Kidney epithelial cell (primary cell): Measurements from ENCODE around the gene UNC50. TPM values are rescaled to one million over a fixed set of nuclear protein-coding genes. Genes with fewer than 3 reads are reported as not detected.

Experiments used
- DNase-seq: peaks from one replicate; pipeline ENCODE4 v3.0.0-alpha.2; 2010; ENCODE audit warnings: low read depth
- H3K27me3 ChIP-seq: 2 replicates; pipeline ENCODE4 v1.6.0; 2011; ENCODE audit warnings: low read length; ENCODE audit not compliant: control insufficient read depth, insufficient read depth
- H3K36me3 ChIP-seq: 2 replicates; pipeline ENCODE4 v1.5.1; 2011; ENCODE audit warnings: low read length; ENCODE audit not compliant: control insufficient read depth, insufficient read depth
- H3K4me3 ChIP-seq: 2 replicates; pipeline ENCODE4 v1.5.1; 2011; ENCODE audit warnings: low read depth, mild to moderate bottlenecking, control low read depth, low read length
- total RNA-seq: library from RNA; depleted of rRNA; stranded (reverse); fragments of >200 nt; gene quantifications from 2 replicates; pipeline ENCODE4 v1.2.3, GENCODE V29; 2015
- TF ChIP-seq, protein P1 (sequence below): IDR thresholded peaks from 2 replicates; pipeline ENCODE4 v1.5.1; 2011; ENCODE audit warnings: mild to moderate bottlenecking, moderate library complexity, low read length, control low read depth, inconsistent platforms; ENCODE audit not compliant: insufficient read depth, poor library complexity, severe bottlenecking

UNC50 gene
- total RNA-seq, 1 donor from 2014 or later: 57.1 TPM

DNA sequence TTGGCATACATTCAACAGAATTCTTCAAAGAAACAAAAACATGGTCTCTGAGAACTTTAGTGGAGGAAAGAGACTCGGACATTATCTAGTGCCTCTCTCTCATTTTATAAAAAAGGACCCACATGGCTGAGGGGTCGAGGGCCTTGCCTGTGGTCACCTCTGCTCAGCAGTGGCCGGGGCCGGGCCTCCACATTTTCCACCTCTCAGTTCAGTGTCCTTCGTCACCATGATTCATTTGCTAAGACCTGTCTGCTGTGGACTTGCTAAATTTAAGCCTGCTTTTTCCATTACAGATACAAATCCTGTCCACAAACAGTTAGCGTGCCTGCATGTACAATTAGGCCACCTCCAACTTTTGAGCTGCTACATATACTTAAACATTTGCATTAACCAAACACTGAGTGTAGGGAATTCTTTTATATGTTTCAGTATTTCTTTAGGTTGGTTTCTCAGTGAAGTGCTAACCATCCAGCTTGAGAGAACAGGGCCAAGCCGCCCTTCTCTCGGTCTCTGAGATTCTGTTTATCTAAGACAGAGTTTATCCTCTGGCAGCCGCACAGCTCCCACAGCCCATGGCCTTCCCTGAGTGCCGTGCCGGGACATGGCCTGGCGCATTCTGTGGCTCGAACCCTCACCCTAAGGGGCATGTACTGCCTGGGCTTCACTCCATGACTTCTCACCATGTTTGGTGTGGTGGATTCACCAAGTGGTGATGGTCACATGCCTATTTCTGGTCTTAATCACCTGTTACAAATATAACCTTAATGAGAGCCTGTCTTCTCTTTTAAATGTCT lies 46.3 kb upstream of the UNC50 start:
- TF ChIP-seq, protein P1, sequence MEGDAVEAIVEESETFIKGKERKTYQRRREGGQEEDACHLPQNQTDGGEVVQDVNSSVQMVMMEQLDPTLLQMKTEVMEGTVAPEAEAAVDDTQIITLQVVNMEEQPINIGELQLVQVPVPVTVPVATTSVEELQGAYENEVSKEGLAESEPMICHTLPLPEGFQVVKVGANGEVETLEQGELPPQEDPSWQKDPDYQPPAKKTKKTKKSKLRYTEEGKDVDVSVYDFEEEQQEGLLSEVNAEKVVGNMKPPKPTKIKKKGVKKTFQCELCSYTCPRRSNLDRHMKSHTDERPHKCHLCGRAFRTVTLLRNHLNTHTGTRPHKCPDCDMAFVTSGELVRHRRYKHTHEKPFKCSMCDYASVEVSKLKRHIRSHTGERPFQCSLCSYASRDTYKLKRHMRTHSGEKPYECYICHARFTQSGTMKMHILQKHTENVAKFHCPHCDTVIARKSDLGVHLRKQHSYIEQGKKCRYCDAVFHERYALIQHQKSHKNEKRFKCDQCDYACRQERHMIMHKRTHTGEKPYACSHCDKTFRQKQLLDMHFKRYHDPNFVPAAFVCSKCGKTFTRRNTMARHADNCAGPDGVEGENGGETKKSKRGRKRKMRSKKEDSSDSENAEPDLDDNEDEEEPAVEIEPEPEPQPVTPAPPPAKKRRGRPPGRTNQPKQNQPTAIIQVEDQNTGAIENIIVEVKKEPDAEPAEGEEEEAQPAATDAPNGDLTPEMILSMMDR: no peak
- no peak overlapping the region for H3K4me3 ChIP-seq
- no peaks in the 10 kb centered on the region for H3K27me3 ChIP-seq
- no peaks in the 10 kb centered on the region for H3K36me3 ChIP-seq
- no peak for DNase-seq

DNA sequence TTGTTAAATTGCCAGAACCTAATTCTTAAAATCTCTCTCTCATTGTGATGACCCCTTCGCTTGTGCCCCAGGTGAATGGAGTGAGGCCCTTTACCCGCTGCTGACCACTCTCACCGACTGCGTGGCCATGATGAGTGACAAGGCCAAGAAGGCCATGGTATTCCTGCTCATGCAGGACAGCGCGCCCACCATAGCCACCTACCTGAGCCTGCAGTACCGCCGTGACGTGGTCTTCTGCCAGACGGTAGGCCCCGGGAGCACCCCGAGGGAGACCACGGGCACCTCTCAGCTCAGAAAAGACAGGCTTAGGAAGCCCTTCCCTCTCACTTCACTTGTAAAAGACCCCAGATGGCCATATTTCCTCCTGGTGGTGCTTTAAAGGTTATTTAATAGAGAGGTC lies 45.0 kb upstream of the UNC50 start:
- TF ChIP-seq, protein P1: no peak
- H3K4me3 ChIP-seq: no peak overlapping the region
- no peaks in the 10 kb centered on the region for H3K27me3 ChIP-seq
- DNase-seq: no peak
- no peaks in the 10 kb centered on the region for H3K36me3 ChIP-seq

DNA sequence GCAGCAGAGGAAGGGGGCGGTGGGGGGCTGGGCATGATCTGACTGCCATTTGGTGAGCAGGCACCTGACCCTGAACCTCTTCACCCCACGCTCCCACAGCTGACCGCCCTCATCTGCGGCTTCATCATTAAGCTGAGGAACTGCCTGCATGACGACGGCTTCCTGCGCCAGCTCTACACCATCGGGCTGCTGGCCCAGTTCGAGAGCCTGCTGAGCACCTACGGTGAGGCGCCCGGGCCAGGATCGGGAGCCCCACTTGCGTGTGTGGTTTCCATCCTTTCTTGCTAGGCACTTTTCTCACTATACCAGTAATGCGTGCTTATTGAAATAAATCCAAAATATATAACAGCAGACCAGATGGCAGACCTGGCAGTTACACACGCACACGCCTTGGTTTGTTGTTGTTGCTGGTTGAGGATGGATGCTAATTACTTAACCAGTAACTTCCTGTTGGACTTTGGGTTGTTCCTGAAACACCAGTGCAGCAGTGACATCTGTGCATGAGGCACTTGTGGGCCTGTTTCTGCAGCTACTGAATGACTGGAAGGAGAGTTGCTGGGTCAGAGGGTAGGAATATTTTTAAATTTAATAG lies 43.8 kb upstream of the UNC50 start:
- no peak for DNase-seq

DNA sequence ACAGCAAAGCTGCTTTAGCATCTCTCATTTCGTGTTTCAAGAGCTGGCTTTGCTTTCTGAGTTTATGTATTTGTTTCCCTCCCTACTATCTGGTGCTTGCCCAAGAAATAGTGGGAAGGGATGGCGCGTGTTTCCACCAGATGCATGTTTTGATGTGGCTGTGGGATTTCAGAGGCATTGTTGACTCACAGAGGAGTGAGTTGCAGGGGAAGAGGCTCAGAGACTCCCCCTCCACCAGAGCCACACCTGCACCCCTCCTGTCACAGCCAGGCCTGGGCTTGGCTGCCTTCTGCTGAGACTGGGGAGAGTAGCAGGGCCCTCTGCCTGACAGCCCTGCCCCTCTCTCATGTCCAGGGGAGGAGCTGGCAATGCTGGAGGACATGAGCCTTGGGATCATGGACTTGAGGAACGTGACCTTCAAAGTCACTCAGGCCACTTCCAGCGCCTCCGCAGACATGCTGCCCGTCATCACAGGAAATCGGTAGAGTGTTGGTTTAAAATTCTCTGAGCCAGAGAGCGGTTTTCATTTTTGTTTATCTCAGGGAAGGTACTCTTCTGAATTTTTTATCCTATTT lies 43.0 kb upstream of the UNC50 start:
- DNase-seq: no peak
- TF ChIP-seq, protein P1: no peak
- peaks cover 3% of the 10 kb centered on the region for H3K36me3 ChIP-seq
- H3K4me3 ChIP-seq: no peak overlapping the region
- no peaks in the 10 kb centered on the region for H3K27me3 ChIP-seq

More for the DNA sequence above, 43.8 kb upstream of the UNC50 start:
- H3K4me3 ChIP-seq: no peak overlapping the region
- H3K27me3 ChIP-seq: no peaks in the 10 kb centered on the region
- H3K36me3 ChIP-seq: peaks cover 3% of the 10 kb centered on the region
- TF ChIP-seq, protein P1: no peak

DNA sequence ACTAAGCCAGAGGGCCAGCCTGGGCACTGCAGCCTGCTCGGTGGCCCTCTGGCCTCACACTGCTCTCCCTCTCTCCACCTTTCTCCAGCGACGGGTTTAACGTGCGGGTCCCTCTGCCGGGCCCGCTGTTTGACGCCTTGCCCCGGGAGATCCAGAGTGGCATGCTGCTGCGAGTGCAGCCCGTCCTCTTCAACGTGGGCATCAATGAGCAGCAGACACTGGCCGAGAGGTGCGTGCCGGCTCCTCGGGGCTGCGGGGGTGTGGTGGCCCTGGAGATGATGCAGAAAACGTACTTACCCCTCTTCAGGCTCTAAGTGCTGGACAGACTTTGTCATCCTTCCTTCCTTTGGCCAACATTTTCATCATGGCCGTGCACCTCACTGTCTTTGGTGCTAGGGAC lies 42.4 kb upstream of the UNC50 start:
- Histone ChIP-seq H3K4me3 (no peak overlapping the region), H3K27me3 (no peaks in the 10 kb centered on the region), H3K36me3 (peaks cover 3% of the 10 kb centered on the region)
- no peak for DNase-seq
- TF ChIP-seq, protein P1: no peak
